T-helper 22 cell (primary cell): ENCODE measurements around the gene BAZ2B.
"Not testable (repeated sequence)": the region's sequence is repeated elsewhere in the genome, so short reads cannot be mapped to it uniquely, and the experiment has no call there.

Experiments
- DNase-seq: peaks from one replicate; pipeline ENCODE4 v3.0.0-alpha.2; 2020; ENCODE audit warnings: low read depth

BAZ2B gene

DNA sequence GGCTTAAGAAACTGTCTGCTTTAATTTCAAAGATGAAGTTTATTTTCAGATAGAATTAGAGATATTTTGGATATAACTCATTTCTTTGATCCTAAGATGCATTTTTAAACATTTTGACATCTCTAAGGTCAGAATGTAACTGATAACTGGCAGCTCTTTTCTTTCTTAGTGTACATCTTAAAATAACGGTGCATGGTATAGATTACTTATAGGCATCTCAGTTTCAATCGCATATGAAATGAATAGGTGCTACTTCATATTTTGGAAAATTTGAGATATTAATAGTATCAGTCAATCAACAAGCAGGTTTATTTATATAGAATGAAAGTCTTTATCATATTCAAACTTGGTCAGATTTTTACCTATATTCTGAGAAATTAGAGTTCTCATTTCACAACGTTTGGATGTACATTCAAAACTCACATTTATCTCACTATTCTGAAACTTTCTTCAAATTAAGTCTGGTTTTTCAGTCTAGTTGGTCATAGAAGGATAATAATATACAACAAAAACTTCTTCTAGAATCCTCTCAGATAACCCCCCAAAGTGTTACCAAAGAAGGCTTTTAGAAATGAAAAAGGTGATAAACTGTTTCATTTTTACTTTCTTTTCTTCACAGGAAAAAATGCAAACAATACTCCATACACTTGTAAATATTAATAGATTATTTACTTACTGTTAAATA, 207.1 kb downstream of the BAZ2B start:
- DNase-seq: no peak

DNA sequence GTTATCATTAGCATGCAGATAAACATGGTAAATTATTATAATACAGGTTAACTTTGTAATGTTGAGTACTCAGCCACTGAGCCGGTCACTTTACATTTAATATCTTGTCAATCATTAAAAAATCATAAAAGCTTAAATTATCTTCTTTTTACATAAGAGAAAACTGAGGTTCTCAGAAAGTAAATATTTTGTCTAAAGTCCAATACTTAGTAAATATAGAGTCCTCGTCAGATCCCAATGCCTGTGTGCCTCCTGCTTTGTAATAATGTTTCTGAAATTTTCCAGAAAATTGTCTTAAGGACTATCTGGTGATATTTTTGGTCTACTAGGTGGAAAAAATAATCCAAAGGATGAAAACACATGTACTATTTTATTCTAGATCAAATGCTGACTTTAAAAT, 213.6 kb downstream of the BAZ2B start:
- no peak for DNase-seq

DNA sequence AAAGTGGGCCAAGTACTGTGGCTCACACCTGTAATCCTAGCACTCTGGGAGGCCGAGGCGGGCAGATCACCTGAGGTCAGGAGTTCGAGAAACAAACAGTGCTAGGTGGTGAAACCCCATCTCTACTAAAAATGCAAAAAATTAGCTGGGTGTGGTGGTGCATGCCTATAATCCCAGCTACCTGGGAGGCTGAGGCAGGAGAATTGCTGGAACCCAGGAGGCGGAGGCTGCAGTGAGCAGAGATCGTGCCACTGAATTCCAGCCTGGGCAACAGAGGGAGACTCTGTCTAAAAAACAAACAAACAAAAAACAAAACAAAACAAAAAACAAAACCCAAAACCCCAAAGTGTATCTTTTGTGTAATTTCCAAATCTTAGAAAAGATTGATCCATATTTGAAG, 214.2 kb downstream of the BAZ2B start:
- not testable (repeated sequence) for DNase-seq

- no peak for DNase-seq
Measured at GRCh38 chr2:159399716-159400415, 216.5 kb downstream of the BAZ2B start.

GRCh38 chr2:159396799-159397198, 219.5 kb downstream of the BAZ2B start:
- DNase-seq: no peak

- DNase-seq: no peak
Measured at GRCh38 chr2:159382447-159383028, 233.8 kb downstream of the BAZ2B start.

GRCh38 chr2:159381574-159381973, 234.8 kb downstream of the BAZ2B start:
- DNase-seq: no peak

- DNase-seq: no peak
Measured at GRCh38 chr2:159380685-159381239, 235.6 kb downstream of the BAZ2B start.

GRCh38 chr2:159379181-159379580, 237.2 kb downstream of the BAZ2B start:
- DNase-seq: no peak

GRCh38 chr2:159375241-159375640, 241.1 kb downstream of the BAZ2B start:
- DNase-seq: no peak

DNA sequence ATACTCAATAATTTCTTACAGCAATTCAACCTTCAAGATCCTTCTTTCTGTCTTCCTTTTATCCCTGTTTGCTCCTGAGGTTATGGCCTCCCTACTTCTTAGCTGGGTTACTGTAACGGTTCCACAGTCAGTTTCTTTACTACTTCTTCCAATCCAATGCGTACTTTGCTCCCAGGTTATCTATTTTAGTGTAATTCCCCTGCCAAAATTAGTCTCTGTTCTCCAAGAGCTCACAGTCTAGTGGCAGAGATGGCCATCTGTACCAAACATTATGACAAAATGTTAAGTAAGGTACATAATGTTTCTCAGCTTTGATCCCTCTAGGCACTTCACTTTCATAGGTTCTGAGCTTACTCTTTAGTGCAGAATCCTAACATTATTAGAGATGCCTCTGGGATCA, 244.8 kb downstream of the BAZ2B start:
- no peak for DNase-seq

- DNase-seq: no peak
Measured at GRCh38 chr2:159366538-159366937, 249.8 kb downstream of the BAZ2B start.

GRCh38 chr2:159362816-159363251, 253.5 kb downstream of the BAZ2B start:
- no peak for DNase-seq

- DNase-seq: no peak
Measured at GRCh38 chr2:159362094-159362493, 254.3 kb downstream of the BAZ2B start.

DNA sequence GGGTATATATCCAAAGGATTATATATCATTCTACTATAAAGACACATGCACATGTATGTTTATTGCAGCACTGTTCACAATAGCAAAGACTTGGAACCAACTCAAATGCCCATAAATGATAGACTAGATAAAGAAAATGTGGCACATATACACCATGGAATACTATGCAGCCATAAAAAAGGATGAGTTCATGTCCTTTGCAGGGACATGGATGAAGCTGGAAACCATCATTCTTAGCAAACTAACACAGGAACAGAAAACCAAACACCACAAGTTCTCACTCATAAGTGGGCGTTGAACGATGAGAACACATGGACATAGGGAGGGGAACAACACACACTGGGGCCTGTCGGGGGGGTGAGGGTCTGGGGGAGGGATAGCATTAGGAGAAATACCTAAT, 254.7 kb downstream of the BAZ2B start:
- DNase-seq: not testable (repeated sequence)

DNA sequence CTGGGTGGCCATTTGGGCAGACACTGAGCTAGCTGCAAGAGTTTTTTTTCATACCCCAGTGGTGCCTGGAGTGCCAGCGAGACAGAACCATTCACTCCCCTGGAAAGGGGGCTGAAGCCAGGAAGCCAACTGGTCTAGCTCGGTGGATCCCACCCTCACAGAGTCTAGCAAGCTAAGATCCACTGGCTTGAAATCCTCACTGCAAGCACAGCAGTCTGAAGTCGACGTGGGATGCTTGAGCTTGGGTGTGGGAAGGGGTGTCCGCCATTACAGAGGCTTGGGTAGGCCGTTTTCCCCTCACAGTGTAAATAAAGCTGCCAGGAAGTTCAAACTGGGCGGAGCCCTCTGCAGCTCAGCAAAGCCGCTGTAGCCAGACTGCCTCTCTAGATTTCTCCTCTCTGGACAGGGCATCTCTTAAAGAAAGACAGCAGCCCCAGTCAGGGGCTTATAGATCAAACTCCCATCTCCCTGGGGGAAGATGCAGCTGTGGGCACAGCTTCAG, 260.2 kb downstream of the BAZ2B start:
- no peak for DNase-seq

- no peak for DNase-seq
Measured at GRCh38 chr2:159351977-159352376, 264.4 kb downstream of the BAZ2B start.

DNA sequence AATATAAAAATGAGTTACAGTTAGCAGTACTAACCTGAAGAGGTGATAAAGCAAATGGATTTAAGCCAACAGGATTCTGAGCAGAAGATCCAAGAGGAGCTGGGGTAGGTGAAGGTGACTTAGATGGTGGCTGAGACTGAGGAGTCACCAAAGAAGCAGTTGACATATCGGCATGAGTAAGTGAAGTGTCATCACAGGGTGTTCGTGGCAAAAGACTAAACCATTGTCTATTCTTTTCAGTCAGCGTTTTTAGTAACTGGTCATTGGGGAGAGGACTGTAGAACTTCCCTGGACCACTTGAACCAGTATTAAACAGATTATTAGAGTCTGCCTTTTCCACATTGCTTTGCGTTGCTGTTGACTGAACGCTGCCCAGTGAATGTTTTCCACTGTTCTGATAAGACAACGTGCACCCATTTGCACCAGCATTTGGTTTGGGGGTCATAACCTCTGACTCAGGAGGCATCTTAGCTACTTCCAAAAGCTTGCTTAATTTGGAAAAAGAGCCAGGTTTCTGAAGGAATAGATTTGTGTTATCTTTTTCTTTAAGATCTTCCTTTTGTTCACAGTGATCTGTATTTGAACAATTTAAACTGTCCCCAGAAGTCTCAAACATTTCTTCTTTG, 266.6 kb downstream of the BAZ2B start:
- DNase-seq: no peak

GRCh38 chr2:159326569-159327255, 289.6 kb downstream of the BAZ2B start:
- no peak for DNase-seq

DNA sequence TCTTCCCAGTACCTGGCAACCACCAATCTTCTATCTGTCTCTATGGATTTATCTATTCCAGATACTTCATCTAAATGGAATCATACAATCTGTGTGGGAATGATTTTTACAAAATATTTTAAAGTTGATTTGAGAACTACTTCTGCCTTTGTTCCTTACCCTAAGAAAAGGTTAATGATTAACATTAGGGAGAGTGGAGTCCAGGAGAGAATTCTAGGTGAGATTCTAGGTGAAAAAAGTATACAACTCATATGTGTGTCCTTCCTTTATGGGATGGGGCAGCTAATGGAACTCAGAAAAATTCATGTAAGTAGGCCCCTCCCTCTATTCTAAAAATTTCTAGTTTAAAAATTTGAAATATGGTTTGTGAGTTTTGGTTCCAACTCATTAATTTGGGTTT, 293.9 kb downstream of the BAZ2B start:
- no peak for DNase-seq

DNA sequence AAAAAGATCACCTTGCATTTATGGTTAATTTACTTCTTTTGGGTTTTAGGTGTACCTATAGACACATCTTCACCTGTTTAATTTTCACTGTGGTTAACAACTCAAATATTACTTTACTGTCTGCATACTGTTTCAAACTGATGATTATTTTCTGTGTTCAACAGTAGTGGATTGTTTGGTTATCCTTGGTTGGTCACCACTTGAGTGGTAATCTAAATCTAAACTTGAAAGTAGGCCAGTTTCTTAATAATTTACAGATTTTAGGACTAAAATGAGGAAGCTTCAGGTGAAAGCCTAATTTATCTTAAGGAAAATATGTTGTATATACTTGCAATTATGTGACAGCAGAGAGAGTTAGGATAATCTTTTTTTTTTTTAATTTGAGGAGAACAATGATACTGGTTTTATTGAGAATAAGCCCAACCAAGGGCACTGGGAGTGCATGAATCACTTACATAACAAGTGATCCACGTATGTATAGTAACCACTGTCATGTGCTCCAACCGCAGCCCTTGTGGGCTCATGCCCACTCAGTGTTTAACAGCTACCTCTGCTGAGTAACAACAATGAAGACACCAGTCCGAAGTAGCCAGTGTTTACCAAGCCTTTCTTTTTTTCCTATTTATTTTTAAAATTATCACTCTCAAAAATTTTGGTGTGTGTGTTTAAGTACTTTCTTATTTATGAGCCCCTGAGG, 298.8 kb downstream of the BAZ2B start:
- no peak for DNase-seq
